GM23338 (cell line): ENCODE data around the gene IMPG1. TPM values are rescaled to one million over a fixed set of nuclear protein-coding genes. Genes with fewer than 3 reads are reported as not detected.

ENCODE experiments used
- ATAC-seq: fragments of 200-7000 bp; cut with Tn5 transposase; 3 replicates; pipeline ENCODE4 v1.9.1; 2020
- DNase-seq: peaks from one replicate; pipeline ENCODE4 v3.0.0-alpha.2; 2015; ENCODE audit warnings: low spot score
- H2AFZ ChIP-seq: fragments of 200-600 bp; sonication (generic); 2 replicates; pipeline ENCODE4 v1.8.0; 2016; ENCODE audit warnings: antibody characterized with exemption, mild to moderate bottlenecking, moderate library complexity
- H3F3A ChIP-seq: fragments of 200-600 bp; sonication (generic); replicated peaks from 2 replicates; pipeline ENCODE4 v1.8.0; 2017; ENCODE audit warnings: antibody characterized with exemption, mixed run types, low read depth
- H3K27ac ChIP-seq: fragments of 200-600 bp; sonication (generic); 2 replicates; pipeline ENCODE4 v1.6.1; 2016; ENCODE audit warnings: low read depth
- H3K27me3 ChIP-seq: fragments of 200-600 bp; sonication (generic); 2 replicates; pipeline ENCODE4 v1.8.0; 2016; ENCODE audit warnings: mild to moderate bottlenecking, mixed run types, moderate library complexity; ENCODE audit not compliant: insufficient read depth
- H3K36me3 ChIP-seq: fragments of 200-600 bp; sonication (generic); 2 replicates; pipeline ENCODE4 v1.8.0; 2016; ENCODE audit warnings: mild to moderate bottlenecking; ENCODE audit not compliant: insufficient read depth
- H3K4me1 ChIP-seq: fragments of 200-600 bp; sonication (generic); 2 replicates; pipeline ENCODE4 v1.8.0; 2016; ENCODE audit warnings: mild to moderate bottlenecking, moderate library complexity; ENCODE audit not compliant: insufficient read depth
- H3K4me2 ChIP-seq: fragments of 200-600 bp; sonication (generic); 2 replicates; pipeline ENCODE4 v1.7.1; 2017; ENCODE audit warnings: mixed run types
- H3K4me3 ChIP-seq: fragments of 200-600 bp; sonication (generic); 2 replicates; pipeline ENCODE4 v1.6.1; 2016; ENCODE audit warnings: mixed run types
- H3K79me2 ChIP-seq: fragments of 200-600 bp; sonication (generic); replicated peaks from 2 replicates; pipeline ENCODE4 v1.8.0; 2017; ENCODE audit warnings: mild to moderate bottlenecking; ENCODE audit not compliant: insufficient read depth
- H3K9me2 ChIP-seq: fragments of 200-600 bp; sonication (generic); 2 replicates; pipeline ENCODE4 v1.8.0; 2017; ENCODE audit not compliant: insufficient read depth
- H4K20me1 ChIP-seq: fragments of 200-600 bp; sonication (generic); replicated peaks from 2 replicates; pipeline ENCODE4 v1.8.0; 2017; ENCODE audit warnings: mild to moderate bottlenecking; ENCODE audit not compliant: insufficient read depth
- H3K27ac Mint-ChIP-seq: 2 replicates; pipeline ENCODE4 v1.8.0; 2020; ENCODE audit warnings: inconsistent platforms, mild to moderate bottlenecking, moderate library complexity, mixed read lengths
- H3K27me3 Mint-ChIP-seq: 3 replicates; pipeline ENCODE4 v1.8.0; 2022; ENCODE audit warnings: low read depth, mild to moderate bottlenecking, moderate library complexity, mixed read lengths, inconsistent platforms; ENCODE audit not compliant: insufficient read depth, poor library complexity
- H3K36me3 Mint-ChIP-seq: 3 replicates; pipeline ENCODE4 v1.8.0; 2021; ENCODE audit warnings: low read depth, mild to moderate bottlenecking, inconsistent platforms, moderate library complexity, mixed read lengths
- H3K4me1 Mint-ChIP-seq: 3 replicates; pipeline ENCODE4 v1.8.0; 2020; ENCODE audit warnings: mild to moderate bottlenecking, inconsistent platforms, mixed read lengths
- H3K4me3 Mint-ChIP-seq: 3 replicates; pipeline ENCODE4 v1.8.0; 2021; ENCODE audit warnings: moderate library complexity, mild to moderate bottlenecking, inconsistent platforms, mixed read lengths
- H3K9me3 Mint-ChIP-seq: 3 replicates; pipeline ENCODE4 v1.8.0; 2020; ENCODE audit warnings: moderate library complexity, mild to moderate bottlenecking, inconsistent platforms, mixed read lengths
- CREB1 ChIP-seq: fragments of 250-450 bp; sonication (Bioruptor Pico); IDR thresholded peaks from 2 replicates; pipeline ENCODE4 v1.5.0; 2020; ENCODE audit warnings: low read depth, mild to moderate bottlenecking, moderate library complexity
- CTCF ChIP-seq, 2 experiments: fragments of 200-600 bp in 1 of 2; sonication (generic) in 1 of 2; conservative IDR thresholded peaks; 2 replicates each; pipeline versions ENCODE4 v1.5.1 to v1.6.1; 2016 to 2017; ENCODE audit warnings: antibody characterized with exemption in 2 of 2, low read depth in 2 of 2, mild to moderate bottlenecking in 2 of 2, moderate library complexity in 1 of 2
- ETS1 ChIP-seq: IDR thresholded peaks from 2 replicates; pipeline ENCODE4 v1.6.1; 2016; ENCODE audit warnings: antibody characterized with exemption
- EZH2 ChIP-seq: fragments of 200-600 bp; sonication (generic); IDR thresholded peaks from one replicate; pipeline ENCODE4 v1.8.0; 2017; ENCODE audit warnings: antibody characterized with exemption, mild to moderate bottlenecking, low read depth; ENCODE audit not compliant: unreplicated experiment
- EZH2phosphoT487 ChIP-seq: fragments of 200-600 bp; sonication (generic); IDR thresholded peaks from one replicate; pipeline ENCODE4 v1.8.1; 2018; ENCODE audit warnings: antibody characterized with exemption; ENCODE audit not compliant: unreplicated experiment
- JUNB ChIP-seq: IDR thresholded peaks from one replicate; pipeline ENCODE4 v1.6.1; 2016; ENCODE audit warnings: antibody characterized with exemption; ENCODE audit not compliant: unreplicated experiment
- NANOG ChIP-seq: IDR thresholded peaks from 2 replicates; pipeline ENCODE4 v1.6.1; 2016; ENCODE audit warnings: antibody characterized with exemption, borderline replicate concordance
- POLR2AphosphoS5 ChIP-seq: IDR thresholded peaks from 2 replicates; pipeline ENCODE4 v1.6.1; 2016; ENCODE audit warnings: antibody characterized with exemption, low read depth
- REST ChIP-seq: IDR thresholded peaks from one replicate; pipeline ENCODE4 v1.6.1; 2018; ENCODE audit warnings: antibody characterized with exemption; ENCODE audit not compliant: unreplicated experiment
- STAT1 ChIP-seq: IDR thresholded peaks from one replicate; pipeline ENCODE4 v1.6.1; 2016; ENCODE audit warnings: antibody characterized with exemption; ENCODE audit not compliant: unreplicated experiment
- ZNF114 ChIP-seq: fragments of 250-450 bp; sonication (Bioruptor Pico); IDR thresholded peaks from 2 replicates; pipeline ENCODE4 v1.5.0; 2020; ENCODE audit warnings: mild to moderate bottlenecking, moderate library complexity
- ZNF331 ChIP-seq: fragments of 250-450 bp; sonication (Bioruptor Pico); IDR thresholded peaks from 2 replicates; pipeline ENCODE4 v1.5.0; 2020; ENCODE audit warnings: low read depth, mild to moderate bottlenecking, moderate library complexity
- ZNF462 ChIP-seq: fragments of 250-450 bp; sonication (Bioruptor Pico); IDR thresholded peaks from 2 replicates; pipeline ENCODE4 v1.5.0; 2020; ENCODE audit warnings: mild to moderate bottlenecking, moderate library complexity
- polyA plus RNA-seq: library from polyadenylated mRNA; unstranded; fragments of >200 nt; fragmentation: Nextera tagmentation; extraction: Ambion mirVana; gene quantifications from 2 replicates; pipeline ENCODE4 v1.2.1, GENCODE V29; 2016
- total RNA-seq: library from RNA; depleted of rRNA; stranded (reverse); fragments of >200 nt; shearing (Covaris generic); gene quantifications from 2 replicates; pipeline ENCODE4 v1.2.3, GENCODE V29; 2014

Gene IMPG1
- total and polyA plus RNA-seq, 2 experiments from 2014 or later, result not detected

- no peaks in the 10 kb centered on the region for H3K36me3 ChIP-seq
- no peak overlapping the region for H3K4me3 ChIP-seq
- H3K27me3 Mint-ChIP-seq, result peaks cover 6% of the 10 kb centered on the region
- H3K9me3 Mint-ChIP-seq, result peaks cover 3% of the 10 kb centered on the region; the same call in 1 of the 3 replicates
- no peaks in the 10 kb centered on the region for H3K9me2 ChIP-seq
- H3K36me3 Mint-ChIP-seq, result peaks cover 4% of the 10 kb centered on the region; the same call in 2 of the 3 replicates
- H3K79me2 ChIP-seq, result no peaks in the 10 kb centered on the region
- peaks cover 7% of the 10 kb centered on the region; the same call in 2 of the 3 replicates for H3K4me1 Mint-ChIP-seq
- no peak overlapping the region for H3K4me2 ChIP-seq
- no peak overlapping the region for H3K27ac Mint-ChIP-seq
- DNase-seq, result no peak
- H3K27me3 ChIP-seq, result no peaks in the 10 kb centered on the region
- no peak for ATAC-seq
- no peaks in the 10 kb centered on the region for H3K4me1 ChIP-seq
- no peaks in the 10 kb centered on the region for H3F3A ChIP-seq
- no peak overlapping the region for H3K4me3 Mint-ChIP-seq
- H2AFZ ChIP-seq, result no peak overlapping the region
- H3K27ac ChIP-seq, result no peak overlapping the region
- TF ChIP-seq NANOG (no peak), EZH2phosphoT487 (no peak), REST (no peak), JUNB (no peak), POLR2AphosphoS5 (no peak), ZNF331 (CRISPR knock-in tag) (no peak), CTCF (conservative IDR thresholded peaks at IDR 0.05; ENCODE audit: low read depth in 2 of 2) (no peak), STAT1 (no peak), CREB1 (CRISPR knock-in tag) (no peak), EZH2 (no peak), ZNF114 (CRISPR knock-in tag) (no peak), ETS1 (no peak), ZNF462 (CRISPR knock-in tag) (no peak)
- no peaks in the 10 kb centered on the region for H4K20me1 ChIP-seq
Measured at GRCh38 chr6:75896526-75896925, 175.9 kb downstream of the IMPG1 start.
